Activated CD4-positive, alpha-beta T cell treated with anti-CD3 and anti-CD28 coated beads, Interleukin-2, amount 50 U/mL, for 24 hours (primary cell): Measurements from ENCODE around the gene ENDOV.

Source experiments
- DNase-seq, 2 donors: peaks; one replicate each; pipeline ENCODE4 v3.0.0-alpha.2; 2020; ENCODE audit warnings: low read depth in 1 of 2, low spot score in 1 of 2

ENDOV gene

GRCh38 chr17:80464486-80464885, 49.5 kb downstream of the ENDOV start:
- DNase-seq = no peak

DNA sequence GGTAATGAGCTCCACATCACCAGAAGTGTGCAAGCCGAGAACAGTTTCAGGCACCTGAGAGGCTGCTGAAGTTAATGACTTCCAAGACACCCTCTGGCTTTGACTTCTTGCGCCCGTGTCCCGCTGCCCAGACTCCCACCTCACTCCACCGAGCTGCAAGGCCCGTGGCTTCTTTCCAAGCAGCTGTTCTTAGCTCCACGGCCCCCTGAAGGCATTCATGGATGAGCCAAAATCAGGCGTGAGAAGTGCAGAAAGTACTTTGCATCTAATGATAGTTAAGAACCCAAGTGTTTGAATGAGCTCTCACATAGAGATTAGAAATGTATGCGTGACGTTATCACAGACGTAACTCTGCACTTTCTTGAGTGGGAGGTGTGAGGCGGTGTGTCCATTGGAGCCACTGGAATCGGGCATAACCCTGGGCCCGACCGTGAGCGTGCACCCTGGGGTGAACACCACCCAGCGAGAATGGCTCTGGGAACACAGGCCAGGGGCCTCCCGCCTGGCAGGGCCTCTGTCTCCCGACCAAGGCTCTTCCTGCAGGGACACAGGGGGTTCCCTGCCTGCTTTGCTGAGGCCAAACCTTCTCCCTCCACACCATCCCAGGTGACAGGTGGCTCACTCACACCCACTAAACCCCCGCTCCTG, 50.5 kb downstream of the ENDOV start:
- no peak for DNase-seq

GRCh38 chr17:80466188-80466705, 51.3 kb downstream of the ENDOV start:
- DNase-seq = no peak

- no peak for DNase-seq
Measured at GRCh38 chr17:80468242-80468641, 53.3 kb downstream of the ENDOV start.

DNA sequence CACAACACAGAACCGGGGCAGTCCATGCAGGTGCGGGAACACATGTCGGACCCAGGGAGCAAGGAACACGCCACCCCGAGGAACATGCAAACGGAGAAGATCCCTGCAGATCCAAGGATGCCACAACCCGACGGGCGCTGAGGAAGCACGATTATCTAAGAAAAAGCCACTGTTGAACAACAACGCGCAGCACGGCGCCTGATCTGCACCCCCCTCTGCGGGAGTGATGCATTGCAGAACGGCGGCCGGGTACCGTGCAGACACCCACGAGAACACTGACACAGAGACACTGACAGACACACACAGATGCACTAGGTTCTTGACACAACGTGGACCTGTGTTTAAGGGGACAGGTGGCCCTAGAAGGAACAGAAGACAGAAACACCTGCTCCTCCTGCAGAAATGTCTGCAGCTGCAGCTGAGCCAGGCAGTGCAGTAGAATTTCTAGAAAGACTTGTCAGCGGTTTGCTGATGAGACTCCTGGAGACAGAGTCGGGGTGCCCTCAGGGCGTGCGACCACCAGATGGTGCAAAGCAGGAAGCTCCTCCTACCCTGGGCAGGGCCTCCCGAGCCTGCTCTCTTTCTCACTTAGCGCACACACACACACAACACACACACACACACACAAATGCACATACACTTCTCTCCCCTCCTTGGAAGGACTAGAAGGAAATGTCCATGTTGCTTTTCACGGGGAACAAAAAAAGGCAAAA, 54.0 kb downstream of the ENDOV start:
- no peak for DNase-seq

DNA sequence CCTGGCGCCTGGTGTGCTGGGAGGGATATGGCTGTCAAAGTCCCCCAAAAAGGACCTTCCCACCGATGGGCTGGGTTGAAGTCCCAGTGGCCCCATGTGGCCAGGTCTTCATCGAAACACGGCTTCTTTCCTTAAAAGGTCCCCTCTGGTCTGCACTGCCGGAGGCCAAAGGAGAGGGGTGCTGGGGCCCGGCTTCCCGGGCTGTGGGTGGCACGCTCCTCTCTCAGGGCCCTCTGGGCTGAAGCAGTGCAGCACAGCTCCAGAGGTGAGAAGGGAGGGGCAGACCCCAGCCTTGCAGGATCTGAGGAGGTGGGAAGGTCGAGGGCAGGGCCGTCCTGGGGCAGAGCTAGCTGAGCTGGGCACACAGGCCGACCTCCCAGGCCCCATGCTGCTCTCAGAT, 54.7 kb downstream of the ENDOV start:
- no peak for DNase-seq

DNA sequence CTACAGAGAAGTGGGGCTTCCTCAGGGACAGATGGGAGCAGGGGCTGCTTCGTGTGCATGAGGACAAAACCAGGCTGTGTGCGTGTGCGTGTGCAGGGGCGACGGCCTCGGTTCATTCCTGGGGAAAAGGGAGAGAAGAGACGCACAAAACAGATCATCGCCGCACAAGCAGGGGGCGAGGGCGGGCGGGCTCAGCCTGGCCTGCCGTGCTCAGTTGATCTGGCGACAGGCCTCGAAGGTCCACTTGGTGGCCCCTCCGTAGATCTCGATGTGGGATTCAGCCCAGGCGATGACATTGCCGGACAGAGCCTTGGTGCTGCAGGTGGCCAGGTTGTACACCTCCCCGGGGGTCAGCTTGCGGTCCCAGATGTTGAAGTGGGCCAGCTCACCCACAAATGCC, 55.6 kb downstream of the ENDOV start:
- no peak for DNase-seq

GRCh38 chr17:80471922-80472321, 57.0 kb downstream of the ENDOV start:
- DNase-seq = no peak

- no peak for DNase-seq
Measured at GRCh38 chr17:80472996-80473395, 58.0 kb downstream of the ENDOV start.

DNA sequence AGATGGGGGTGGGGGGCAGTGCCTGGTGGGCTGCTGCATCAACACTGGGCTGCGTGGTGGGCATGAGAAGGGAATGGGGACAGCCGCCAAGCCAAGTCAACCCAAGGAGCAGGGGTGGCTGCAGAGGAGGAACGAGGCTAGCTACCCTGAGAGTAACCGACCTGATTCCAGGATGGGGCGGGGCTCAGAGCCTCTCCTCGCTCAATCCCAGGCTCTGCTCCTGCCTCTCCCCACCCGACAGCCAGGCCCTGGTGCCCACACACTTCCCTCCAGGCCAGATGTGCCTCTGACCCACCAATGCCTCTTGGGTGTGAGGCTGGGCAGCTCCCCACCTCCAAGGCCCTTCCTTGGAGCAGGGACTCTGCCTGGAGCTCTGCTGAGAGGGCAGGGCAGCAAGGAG, 58.7 kb downstream of the ENDOV start:
- no peak for DNase-seq

GRCh38 chr17:80474231-80474960, 59.4 kb downstream of the ENDOV start:
- DNase-seq = no peak

GRCh38 chr17:80474961-80475909, 60.3 kb downstream of the ENDOV start:
- no peak for DNase-seq

- no peak for DNase-seq
Measured at GRCh38 chr17:80475910-80476876, 61.2 kb downstream of the ENDOV start, which contains the start of gene NPTX1. NPTX1 (minus strand) TSS chr17:80476607; CDS start chr17:80476446, 161 bp downstream.

DNA sequence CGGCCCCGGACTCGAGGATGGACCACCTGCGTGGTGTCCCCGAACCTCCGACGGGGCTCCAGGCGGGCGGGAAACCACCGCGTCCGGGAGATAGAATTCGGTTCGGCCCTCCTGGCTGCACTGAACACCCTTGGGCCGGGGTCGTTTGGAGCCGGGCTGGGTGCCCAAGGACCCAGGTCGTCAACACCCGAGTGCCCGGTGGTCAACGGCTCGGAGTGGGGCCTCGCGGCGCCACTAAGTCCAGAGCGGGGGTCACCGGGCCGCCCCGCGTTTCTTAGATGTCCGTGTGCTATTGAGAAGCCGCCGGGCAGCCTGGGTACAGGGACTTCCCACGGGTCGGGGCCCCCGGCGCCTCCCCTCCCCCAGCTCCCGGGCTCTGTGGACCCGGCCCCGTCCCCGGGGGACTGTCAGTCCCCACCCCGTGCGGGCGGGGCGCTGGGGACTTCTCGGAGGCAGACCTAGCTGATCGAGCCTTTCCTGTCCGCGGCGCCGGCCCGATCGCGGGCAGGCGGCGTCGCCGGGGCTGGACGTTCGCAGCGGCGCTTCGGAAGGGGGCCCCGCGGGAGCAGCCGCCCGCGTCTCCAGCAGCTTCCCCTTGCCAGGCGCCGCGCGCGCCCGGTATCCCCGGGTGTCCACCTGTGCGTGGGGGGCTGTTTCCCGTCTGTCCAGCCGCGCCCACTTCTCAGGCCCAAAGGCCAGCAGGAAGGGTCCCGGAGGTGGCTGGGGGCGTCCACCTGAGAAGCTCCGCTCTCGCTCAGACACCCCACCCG, 62.1 kb downstream of the ENDOV start:
- DNase-seq = no peak

DNA sequence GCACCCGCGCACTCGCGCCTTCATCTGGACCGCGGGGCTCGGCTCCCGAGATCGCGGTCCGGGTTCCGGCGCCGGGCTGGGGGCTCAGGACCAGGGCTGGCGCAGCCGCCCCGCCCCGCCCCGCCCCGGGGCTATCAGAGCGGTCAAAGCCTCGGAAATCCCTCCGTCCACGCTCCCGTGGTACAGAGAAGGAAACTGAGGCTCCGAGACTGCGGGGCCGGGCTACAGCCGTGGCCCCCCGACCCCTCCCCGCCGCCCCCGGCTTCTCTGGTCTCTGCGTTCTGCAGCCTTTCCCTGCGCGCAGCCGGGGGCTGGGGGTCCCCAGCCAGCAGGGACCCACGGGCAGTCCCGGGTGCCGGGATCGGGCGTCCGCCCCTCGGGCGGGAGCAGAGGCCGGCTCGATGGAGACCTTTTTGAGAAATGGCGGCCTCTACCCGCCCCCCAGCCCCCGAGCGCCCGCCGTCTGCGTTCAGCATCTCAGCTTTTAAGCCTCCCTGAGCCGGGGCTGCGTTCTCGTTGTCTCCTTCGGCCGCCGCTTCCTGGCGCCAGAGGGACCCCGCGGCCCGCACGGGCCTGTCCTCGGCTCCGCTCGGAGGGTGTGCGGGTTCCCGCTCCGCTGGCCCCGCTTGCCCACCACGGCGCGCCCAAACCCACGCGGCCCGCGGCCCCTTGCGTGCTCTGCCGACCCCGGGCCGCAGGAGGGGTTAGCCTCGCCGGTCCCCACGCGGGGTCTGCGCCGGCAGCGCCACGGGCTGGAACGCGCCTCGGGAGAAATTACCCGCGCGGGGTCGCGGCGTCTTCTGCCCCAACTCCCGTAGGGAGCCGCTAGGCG, 62.9 kb downstream of the ENDOV start:
- no peak for DNase-seq

DNA sequence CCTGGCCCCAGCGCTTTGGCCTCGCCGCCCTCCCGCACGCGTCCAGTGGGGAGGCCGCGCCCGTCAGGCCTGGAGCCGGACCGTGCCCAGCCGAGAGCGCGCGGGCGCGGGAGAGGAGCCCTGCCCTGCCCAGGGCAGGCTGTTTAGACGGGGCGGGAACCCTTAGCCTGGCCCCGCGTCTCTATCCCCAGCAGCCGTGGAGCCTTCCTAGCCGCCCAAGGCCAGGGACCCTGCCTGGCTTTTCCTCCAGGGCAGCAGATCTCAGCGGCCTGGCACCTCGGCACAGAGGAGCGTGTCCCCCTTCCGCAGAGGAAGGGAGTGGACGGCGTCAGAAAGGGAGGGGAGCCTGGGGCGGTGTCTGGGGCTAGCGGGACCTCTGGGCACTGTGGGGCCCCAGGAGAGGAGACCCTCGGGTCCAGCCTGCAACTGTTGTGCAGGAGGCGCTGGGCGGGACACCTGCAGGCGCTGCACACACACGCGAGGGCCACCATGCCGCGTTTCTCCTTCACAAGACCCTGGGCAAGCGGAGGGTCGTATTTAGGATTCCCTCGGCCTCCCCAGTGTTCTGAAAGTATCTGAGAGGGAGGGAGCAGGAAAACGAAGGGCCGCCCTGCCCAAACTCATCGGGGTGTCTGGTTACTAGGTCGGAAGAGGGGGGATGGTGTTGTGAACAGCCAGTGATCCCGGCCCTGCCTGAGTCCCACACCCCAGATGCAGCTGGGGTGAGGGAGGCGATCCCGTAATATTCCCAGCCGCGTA, 63.7 kb downstream of the ENDOV start:
- no peak for DNase-seq

DNA sequence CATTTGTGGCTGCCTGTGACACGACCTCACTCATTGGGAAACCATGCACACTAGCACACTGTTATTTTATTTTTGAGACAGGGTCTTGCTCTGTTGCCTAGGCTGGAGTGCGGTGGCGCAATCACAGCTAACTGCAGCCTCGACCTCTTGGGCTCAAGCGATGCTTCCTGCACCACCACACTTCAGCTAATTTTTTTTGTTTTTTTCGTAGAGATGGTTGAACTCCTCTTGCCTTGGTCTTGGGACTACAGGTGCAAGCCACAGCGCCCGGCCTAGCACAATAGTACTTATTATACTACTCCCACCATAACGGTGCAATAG, 64.2 kb downstream of the ENDOV start:
- DNase-seq = no peak
